Stimulated activated CD8-positive, alpha-beta memory T cell treated with anti-CD3 and anti-CD28 coated beads, Interleukin-2, amount 100 ng/mL, for 48 hours (primary cell): ENCODE data around the gene KRT40.
"Not testable (repeated sequence)": the region's sequence is repeated elsewhere in the genome, so short reads cannot be mapped to it uniquely, and the experiment has no call there.

Experiments used
- DNase-seq, 2 donors: peaks; one replicate each; pipeline ENCODE4 v3.0.0-alpha.2; 2020; ENCODE audit warnings: low read depth in 2 of 2

Gene KRT40

GRCh38 chr17:40984226-40984625, at the start of gene KRT40:
KRT40 (minus strand) TSS chr17:40984326; CDS start chr17:40984273, 53 bp downstream.
- DNase-seq = no peak

- no peak for DNase-seq
These were observed 45.6 kb upstream of the KRT40 start, which contains the start of gene KRTAP1-4 for GRCh38 chr17:41029633-41030245. KRTAP1-4 (minus strand) TSS chr17:41030195; CDS start chr17:41030078, 117 bp downstream.

GRCh38 chr17:41026715-41027471, 42.8 kb upstream of the KRT40 start, which contains the start of gene KRTAP1-5:
KRTAP1-5 (minus strand) TSS chr17:41027208; CDS start chr17:41027155, 53 bp downstream.
- no peak for DNase-seq

GRCh38 chr17:41024697-41025096, 40.6 kb upstream of the KRT40 start:
- no peak for DNase-seq

- DNase-seq = no peak
These were observed 36.2 kb upstream of the KRT40 start for GRCh38 chr17:41020336-41020735.

GRCh38 chr17:41019415-41019814, 35.3 kb upstream of the KRT40 start:
- DNase-seq = no peak

- DNase-seq = no peak
These were observed 34.4 kb upstream of the KRT40 start for GRCh38 chr17:41018541-41018940.

- DNase-seq = no peak
These were observed 32.6 kb upstream of the KRT40 start for GRCh38 chr17:41016578-41017215.

GRCh38 chr17:41015454-41015853, 31.3 kb upstream of the KRT40 start:
- DNase-seq = no peak

GRCh38 chr17:41013606-41014005, 29.5 kb upstream of the KRT40 start:
- no peak for DNase-seq

GRCh38 chr17:41013181-41013580, 29.1 kb upstream of the KRT40 start:
- no peak for DNase-seq

- DNase-seq = no peak
These were observed 28.4 kb upstream of the KRT40 start for GRCh38 chr17:41012326-41013120.

- no peak for DNase-seq
These were observed 26.3 kb upstream of the KRT40 start for GRCh38 chr17:41010441-41010840.

GRCh38 chr17:41009936-41010335, 25.8 kb upstream of the KRT40 start:
- no peak for DNase-seq

- DNase-seq = no peak
These were observed 25.2 kb upstream of the KRT40 start for GRCh38 chr17:41009301-41009760.

GRCh38 chr17:41008811-41009210, 24.7 kb upstream of the KRT40 start, which contains the start of gene KRTAP3-1:
KRTAP3-1 (minus strand) TSS chr17:41009128; CDS start chr17:41009074, 54 bp downstream.
- DNase-seq = no peak

- no peak for DNase-seq
These were observed 20.3 kb upstream of the KRT40 start for GRCh38 chr17:41004397-41004796.

GRCh38 chr17:41003926-41004325, 19.8 kb upstream of the KRT40 start:
- no peak for DNase-seq

- no peak for DNase-seq
These were observed 18.7 kb upstream of the KRT40 start for GRCh38 chr17:41002814-41003213.

- no peak for DNase-seq
These were observed 17.7 kb upstream of the KRT40 start for GRCh38 chr17:41001795-41002194.

- not testable (repeated sequence) for DNase-seq
These were observed 15.4 kb upstream of the KRT40 start, which contains the start of gene KRTAP3-2 for GRCh38 chr17:40999563-40999962. KRTAP3-2 (minus strand) TSS chr17:40999906; CDS start chr17:40999853, 53 bp downstream.
